GM04504 (cell line): ENCODE measurements around the gene COL4A6.

Source experiments
- DNase-seq: peaks from one replicate; pipeline ENCODE4 v3.0.0-alpha.2; 2012; ENCODE audit warnings: low read depth

Gene COL4A6

GRCh38 chrX:108331126-108331909, 106.9 kb downstream of the COL4A6 start:
- no peak for DNase-seq

GRCh38 chrX:108323751-108324150, 114.5 kb downstream of the COL4A6 start:
- DNase-seq = no peak

GRCh38 chrX:108322234-108322633, 116.0 kb downstream of the COL4A6 start:
- no peak for DNase-seq

- no peak for DNase-seq
These were observed 121.8 kb downstream of the COL4A6 start for GRCh38 chrX:108316456-108316855.

GRCh38 chrX:108313669-108314068, 124.6 kb downstream of the COL4A6 start:
- DNase-seq = no peak

GRCh38 chrX:108312957-108313356, 125.3 kb downstream of the COL4A6 start:
- peak; percentile 35 for DNase-seq

- DNase-seq = no peak
These were observed 126.2 kb downstream of the COL4A6 start for GRCh38 chrX:108312011-108312410.

GRCh38 chrX:108310506-108310905, 127.7 kb downstream of the COL4A6 start:
- no peak for DNase-seq

- no peak for DNase-seq
These were observed 129.1 kb downstream of the COL4A6 start for GRCh38 chrX:108309144-108309543.

- no peak for DNase-seq
These were observed 130.8 kb downstream of the COL4A6 start for GRCh38 chrX:108307132-108308085.

GRCh38 chrX:108306086-108306485, 132.1 kb downstream of the COL4A6 start:
- DNase-seq = no peak

- DNase-seq = no peak
These were observed 133.5 kb downstream of the COL4A6 start for GRCh38 chrX:108304757-108305156.

GRCh38 chrX:108304210-108304609, 134.0 kb downstream of the COL4A6 start:
- no peak for DNase-seq

GRCh38 chrX:108303682-108304081, 134.5 kb downstream of the COL4A6 start:
- DNase-seq = no peak

GRCh38 chrX:108299704-108300103, 138.5 kb downstream of the COL4A6 start:
- DNase-seq = no peak

GRCh38 chrX:108299101-108299591, 139.1 kb downstream of the COL4A6 start:
- DNase-seq = no peak

- no peak for DNase-seq
These were observed 140.0 kb downstream of the COL4A6 start for GRCh38 chrX:108298165-108298602.

GRCh38 chrX:108297290-108297689, 140.9 kb downstream of the COL4A6 start:
- no peak for DNase-seq

- DNase-seq = no peak
These were observed 146.2 kb downstream of the COL4A6 start for GRCh38 chrX:108292053-108292452.

GRCh38 chrX:108285918-108286317, 152.3 kb downstream of the COL4A6 start:
- no peak for DNase-seq

GRCh38 chrX:108285356-108285755, 152.9 kb downstream of the COL4A6 start:
- no peak for DNase-seq

GRCh38 chrX:108275732-108276131, 162.5 kb downstream of the COL4A6 start:
- DNase-seq = no peak

- no peak for DNase-seq
These were observed 166.8 kb downstream of the COL4A6 start for GRCh38 chrX:108271397-108271787.
